SK-N-DZ (cell line): ENCODE results near the gene GSG1L2.

Source experiments
- DNase-seq: peaks from one replicate; pipeline ENCODE4 v3.0.0-alpha.2; 2015; ENCODE audit warnings: low spot score

GSG1L2 gene

GRCh38 chr17:9825641-9826150, 3.8 kb upstream of the GSG1L2 start, which contains the start of gene GLP2R:
Gene GLP2R (plus strand): TSS chr17:9825924. CDS start chr17:9826064, 140 bp downstream.
- DNase-seq: no peak

DNA sequence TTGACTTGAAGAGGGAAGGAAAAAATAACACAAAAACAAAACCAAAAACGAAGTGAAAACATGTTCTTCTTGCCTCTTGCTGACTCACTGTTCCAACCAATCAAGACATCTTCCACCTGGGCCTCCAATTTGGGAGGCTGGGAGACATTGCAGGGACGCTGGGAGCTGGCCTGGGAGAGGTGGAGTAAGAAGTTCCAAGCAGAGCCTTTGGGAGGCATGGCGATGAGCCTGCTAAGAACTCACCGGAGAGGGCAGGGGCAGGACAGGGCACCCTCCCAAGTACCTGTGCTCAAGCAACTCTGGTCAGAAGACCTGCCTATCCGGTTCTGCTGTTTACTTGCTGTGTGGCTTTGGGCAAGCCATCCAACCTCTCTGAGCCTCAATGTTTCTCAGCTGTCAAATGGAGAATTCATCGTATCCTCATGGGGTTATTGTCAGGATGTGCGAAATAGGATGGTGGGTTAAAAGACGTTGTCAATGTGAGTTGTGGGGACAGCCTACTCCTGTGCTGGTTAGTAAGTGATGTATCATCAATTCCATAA, 3.0 kb upstream of the GSG1L2 start:
- no peak for DNase-seq

DNA sequence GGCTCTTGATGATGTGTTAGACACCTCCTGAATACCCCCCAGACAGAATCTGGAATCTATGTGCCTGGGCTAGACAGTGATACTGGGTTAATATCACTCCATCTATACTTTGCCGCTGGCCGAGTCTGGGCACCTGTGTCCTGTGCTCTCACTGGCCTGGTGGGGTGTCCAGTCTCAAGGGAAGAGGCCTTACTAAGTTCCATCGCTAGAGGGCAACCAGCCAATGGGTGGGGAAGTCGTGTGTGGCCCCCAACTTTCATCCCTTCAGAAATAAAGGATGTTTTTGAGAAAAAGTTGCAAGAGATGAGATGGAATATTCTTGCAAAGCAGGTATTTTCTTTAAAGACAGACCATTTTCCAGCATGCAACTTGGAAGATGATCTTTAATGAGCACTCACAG, 2.2 kb upstream of the GSG1L2 start:
- DNase-seq: no peak

- no peak for DNase-seq
Measured at GRCh38 chr17:9820448-9820847, 1.4 kb downstream of the GSG1L2 start.

DNA sequence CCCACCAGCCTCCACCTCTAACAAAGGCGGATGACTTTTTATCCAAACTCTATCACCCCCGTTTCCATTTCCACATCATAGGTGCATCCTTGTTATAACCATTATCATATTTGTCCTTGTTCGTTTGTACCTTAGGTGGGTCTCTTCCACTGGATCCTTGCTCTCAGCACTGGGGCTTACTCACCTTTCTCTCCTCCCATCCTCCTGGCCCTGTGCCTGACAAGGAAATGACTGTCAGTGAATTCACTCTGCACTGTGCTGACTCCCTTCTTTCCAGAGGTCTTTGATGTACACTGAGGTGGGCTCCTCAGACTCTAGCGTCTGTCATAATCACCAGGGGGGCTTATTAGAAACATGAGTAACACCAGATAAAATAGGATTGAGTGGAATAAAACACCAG, 3.1 kb downstream of the GSG1L2 start:
- DNase-seq: no peak

- no peak for DNase-seq
Measured at GRCh38 chr17:9817086-9817485, 4.8 kb downstream of the GSG1L2 start.

GRCh38 chr17:9816472-9816871, 5.4 kb downstream of the GSG1L2 start:
- no peak for DNase-seq

DNA sequence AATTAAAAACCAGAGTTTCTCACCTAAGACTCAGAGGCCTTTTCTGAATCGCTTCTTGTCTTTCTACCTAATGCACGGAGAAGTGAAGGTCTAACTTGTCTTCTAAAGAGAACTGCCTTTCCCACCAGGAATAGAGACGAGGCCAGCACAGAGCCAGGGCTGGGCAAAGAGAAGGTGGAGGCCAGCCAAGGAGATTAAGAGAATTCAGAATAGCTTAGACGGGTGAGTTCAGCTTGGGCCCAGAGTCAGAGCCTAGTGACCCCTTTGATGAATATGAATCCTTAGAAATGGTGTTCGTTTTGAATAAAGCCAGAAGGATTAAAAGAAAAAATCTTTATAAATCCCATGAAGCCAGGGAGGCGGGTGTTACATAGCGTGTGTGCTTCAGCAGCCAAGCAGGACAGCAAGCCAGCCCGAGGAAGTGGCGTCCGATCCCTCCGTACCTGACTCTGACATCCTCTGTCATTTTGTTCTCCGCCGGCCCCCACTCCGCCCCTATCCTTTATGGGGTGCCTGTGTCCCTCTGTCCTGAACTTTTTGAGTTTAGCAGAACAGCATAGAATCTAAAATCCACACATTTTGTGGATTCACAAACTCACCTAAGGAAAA, 7.4 kb downstream of the GSG1L2 start:
- DNase-seq: no peak

DNA sequence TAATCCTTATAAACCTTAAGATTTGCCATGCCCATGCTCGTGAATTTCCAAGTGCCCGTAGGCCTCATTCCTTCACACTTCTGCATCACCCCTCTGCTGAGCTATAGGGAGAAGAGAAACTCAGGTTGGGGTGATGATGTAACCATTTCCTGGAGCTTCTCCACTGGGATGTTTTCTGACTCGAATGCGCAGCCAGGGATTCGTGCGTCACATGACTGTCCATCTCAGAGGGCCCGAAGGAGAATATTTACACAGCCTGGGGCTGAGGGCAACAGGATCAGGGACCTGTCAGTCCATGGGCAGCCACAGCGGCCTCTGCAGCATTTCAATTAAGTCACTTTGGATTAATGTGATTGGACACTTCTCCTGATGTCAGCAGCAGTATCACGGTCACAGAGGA, 8.7 kb downstream of the GSG1L2 start:
- no peak for DNase-seq

- DNase-seq: no peak
Measured at GRCh38 chr17:9811537-9811936, 10.3 kb downstream of the GSG1L2 start.

- DNase-seq: no peak
Measured at GRCh38 chr17:9811086-9811485, 10.8 kb downstream of the GSG1L2 start.

DNA sequence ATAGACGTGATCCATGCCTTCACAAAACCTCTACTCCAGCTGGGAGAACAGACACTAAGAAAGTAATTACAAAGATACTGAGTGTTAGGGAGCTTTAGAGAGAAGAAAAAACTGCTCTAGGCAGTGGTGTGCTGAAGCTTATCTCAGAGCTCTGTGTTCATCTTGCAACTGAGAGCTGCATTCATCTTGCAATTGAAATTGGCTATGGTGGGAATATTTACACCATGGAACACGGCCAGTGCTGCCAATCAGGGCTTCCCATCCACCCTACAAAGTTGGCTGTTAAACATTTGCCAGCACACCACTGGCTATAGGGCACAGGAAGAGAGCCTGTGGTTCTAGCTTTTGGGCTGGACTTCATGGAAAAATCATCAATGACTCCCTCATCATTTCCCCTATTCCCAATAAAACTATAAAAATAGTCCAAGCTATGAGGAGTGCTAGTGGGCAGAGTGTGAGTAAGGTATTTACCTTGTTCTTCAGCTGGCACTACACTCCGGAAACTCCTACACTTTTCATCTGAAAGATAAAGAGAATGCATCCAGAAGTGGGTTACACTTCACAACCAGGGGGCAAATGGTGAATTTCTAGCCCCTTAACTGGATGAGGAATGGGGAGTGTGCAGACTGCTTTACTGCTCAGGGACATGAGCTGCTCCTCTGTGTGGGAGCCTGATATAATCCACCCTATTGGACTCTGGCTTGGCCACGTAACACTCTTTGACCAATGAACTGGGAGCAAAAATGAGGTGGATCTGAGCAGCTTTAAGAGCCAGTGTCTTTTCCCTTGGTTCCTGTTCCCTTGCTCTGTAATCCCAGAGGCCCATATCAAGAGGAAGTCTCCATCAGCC, 11.6 kb downstream of the GSG1L2 start:
- no peak for DNase-seq

- no peak for DNase-seq
Measured at GRCh38 chr17:9809409-9809808, 12.5 kb downstream of the GSG1L2 start.

- no peak for DNase-seq
Measured at GRCh38 chr17:9806699-9807098, 15.2 kb downstream of the GSG1L2 start.

- DNase-seq: no peak
Measured at GRCh38 chr17:9805769-9806168, 16.1 kb downstream of the GSG1L2 start.

DNA sequence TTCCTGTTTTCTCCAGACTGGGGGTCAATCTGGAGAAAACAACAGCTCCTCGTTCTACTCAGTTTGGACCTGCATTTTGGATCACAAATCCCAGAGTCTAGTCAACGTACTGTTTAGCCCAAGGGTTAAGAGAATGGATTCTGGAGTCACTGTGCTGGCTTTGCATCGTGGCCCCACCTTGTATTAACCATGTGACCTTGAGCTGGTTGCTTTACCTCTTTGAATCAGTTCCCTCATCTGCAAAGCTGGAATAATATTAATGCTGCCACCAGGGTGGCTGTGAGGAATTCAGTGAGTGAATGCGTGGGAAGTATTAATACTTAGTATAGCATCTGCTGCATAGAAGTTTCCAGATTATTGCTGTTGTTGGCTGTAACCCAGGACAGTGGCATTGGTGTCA, 19.2 kb downstream of the GSG1L2 start:
- no peak for DNase-seq

DNA sequence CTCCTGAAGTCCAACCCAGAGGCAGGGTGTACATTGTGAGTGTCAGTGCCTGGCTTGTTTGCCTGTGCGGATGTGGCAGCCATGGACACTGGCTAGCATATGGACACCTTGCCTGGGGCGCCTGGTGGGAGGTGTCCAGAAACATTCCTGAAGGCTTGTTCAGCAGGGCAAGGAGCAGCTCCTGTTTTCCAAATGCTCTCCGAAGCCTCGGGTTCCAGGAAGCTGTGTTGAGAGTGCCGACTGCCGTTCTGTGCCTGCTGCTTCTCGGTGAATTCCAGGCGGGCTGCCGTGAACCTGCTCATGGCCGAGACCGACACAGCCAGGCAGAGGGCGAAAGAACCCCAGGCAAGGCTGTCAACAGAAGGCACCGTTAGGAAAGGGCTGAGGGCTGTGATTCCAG, 19.6 kb downstream of the GSG1L2 start:
- no peak for DNase-seq

- no peak for DNase-seq
Measured at GRCh38 chr17:9801505-9801904, 20.4 kb downstream of the GSG1L2 start.

DNA sequence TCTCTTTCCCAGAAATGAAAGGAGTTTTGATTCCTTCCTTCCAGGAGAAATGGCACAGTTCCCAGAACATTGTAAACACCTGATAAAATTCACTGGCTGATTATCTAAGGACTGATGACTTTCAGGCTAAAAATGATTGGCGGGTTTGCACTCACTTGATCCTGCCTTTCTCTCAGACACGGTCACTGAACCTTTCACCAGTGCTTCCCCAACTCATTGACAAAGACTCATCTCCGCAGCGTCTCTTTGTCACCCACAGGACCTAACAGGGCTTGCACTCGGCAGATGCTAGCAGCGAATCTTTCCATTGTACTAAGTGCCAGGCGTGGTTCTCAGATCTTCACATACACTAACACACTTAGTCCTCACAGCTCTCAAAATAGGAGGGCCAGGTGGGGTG, 23.2 kb downstream of the GSG1L2 start:
- no peak for DNase-seq

DNA sequence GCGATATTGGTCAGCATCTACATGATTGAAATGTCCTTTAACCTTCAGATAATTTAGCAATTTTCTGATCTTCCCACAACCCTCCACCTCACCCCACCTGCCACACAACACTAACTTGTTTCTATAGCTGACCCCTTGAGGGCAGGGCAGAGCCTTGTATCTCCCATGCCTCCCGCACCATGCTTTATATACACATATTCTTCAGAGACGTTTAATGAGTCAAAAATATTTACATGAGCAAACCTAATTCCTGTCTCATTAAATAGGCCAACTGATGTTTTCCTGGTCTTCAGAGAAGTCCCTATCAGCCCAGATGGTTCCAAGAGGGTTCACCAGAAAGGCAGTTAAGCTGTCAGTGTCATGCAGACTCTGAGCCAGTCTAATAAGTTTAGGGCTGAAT, 23.9 kb downstream of the GSG1L2 start:
- DNase-seq: no peak

DNA sequence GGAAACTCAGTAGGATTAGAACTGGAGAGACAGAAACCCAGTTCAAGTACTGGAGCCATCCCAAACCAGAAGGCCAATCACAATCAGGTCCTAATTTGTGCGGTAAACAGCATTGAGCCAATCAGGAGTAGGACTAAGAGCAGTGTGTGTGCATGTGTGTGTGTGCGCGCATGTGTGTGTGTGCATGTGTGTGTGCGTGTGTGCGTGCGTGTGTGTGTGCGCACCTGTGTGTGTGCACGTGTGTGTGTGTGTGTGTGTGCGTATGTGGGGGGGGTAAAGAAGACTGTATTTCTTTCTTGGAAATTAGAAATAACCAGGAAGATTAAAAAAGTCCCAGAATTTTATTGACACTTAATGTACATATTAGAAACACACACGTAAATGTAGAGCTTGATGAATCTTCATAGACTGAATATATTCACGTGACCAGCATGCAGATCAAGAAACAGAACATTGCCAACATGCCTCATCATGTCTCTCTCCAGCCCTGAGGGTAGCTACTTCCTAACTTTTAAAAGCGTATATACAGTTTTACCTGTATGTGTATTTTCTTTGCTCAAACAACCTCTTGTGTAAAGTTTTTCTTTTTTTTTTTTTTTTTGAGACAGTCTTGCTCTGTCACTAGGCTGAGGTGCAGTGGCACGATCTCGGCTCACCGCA, 29.6 kb downstream of the GSG1L2 start:
- DNase-seq: no peak
